ENCODE results near the gene ITGB8. TPM values are rescaled to one million over a fixed set of nuclear protein-coding genes. Genes with fewer than 3 reads are reported as not detected.

ITGB8 gene
- total RNA-seq, 4 donors from 2014 or later = 3.9 to 70.2 (median 16.5) TPM

DNA sequence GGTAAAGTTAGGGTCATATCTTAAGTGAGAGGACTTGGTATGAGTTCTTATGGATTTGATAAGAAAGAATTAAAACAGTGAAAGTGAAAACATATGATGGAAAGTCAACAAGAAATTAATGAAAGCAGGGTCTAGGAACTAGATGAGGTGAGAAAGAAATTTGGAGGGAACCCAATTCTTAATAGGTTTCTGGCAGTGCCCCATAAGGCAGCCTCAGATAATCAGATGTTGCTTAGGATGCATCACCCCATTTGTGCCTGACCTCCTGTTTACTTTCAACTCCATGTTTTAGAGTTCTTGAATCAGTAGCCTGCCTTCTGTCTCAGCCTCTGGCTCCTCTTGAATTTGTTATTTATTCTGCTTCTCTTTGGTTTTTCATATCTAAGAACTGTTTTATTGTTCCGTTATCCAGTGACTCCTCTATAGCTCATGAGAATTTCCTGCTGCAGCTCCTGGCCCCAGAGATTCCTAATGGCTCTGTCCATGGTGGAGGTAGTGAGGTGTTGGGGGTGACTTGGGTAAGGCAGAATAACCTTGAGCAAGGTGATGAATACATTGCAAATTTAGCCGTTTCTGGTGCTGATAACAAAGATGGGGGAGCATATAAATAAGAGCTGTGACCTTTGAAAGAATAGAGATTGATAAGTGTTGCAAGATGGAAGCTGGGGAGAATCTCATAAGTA is 17.6 kb downstream of the ITGB8 start:
- DNase-seq (ENCODE audit: low spot score) = no peak
- ATAC-seq (ENCODE audit: low FRiP score) = no peak
- TF ChIP-seq, protein P1, sequence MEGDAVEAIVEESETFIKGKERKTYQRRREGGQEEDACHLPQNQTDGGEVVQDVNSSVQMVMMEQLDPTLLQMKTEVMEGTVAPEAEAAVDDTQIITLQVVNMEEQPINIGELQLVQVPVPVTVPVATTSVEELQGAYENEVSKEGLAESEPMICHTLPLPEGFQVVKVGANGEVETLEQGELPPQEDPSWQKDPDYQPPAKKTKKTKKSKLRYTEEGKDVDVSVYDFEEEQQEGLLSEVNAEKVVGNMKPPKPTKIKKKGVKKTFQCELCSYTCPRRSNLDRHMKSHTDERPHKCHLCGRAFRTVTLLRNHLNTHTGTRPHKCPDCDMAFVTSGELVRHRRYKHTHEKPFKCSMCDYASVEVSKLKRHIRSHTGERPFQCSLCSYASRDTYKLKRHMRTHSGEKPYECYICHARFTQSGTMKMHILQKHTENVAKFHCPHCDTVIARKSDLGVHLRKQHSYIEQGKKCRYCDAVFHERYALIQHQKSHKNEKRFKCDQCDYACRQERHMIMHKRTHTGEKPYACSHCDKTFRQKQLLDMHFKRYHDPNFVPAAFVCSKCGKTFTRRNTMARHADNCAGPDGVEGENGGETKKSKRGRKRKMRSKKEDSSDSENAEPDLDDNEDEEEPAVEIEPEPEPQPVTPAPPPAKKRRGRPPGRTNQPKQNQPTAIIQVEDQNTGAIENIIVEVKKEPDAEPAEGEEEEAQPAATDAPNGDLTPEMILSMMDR (IDR thresholded peaks at IDR 0.05) = no peak

DNA sequence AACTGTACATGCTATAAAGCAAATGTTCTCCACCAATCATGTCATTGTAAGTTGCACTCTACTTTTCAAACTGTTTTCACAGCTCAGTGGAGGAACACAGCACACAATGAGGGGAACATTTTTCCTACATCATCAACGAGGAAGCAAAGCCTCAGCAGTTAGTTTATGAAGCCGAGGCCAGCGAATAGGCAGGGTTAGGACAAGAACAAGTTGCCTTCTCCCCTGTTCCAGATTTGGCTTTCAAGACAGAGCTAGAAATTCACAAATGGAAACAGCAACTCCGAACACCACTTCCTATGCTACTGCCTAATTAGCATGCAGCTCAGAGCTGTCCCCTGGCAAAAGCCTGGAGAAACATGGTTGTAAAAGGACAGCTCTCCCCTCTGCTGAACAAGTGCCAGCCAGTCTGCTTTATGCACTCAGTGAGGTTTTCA is 19.8 kb downstream of the ITGB8 start:
- ATAC-seq (ENCODE audit: low FRiP score) = no peak
- DNase-seq (ENCODE audit: low spot score) = no peak
- TF ChIP-seq, protein P1 (IDR thresholded peaks at IDR 0.05) = no peak

DNA sequence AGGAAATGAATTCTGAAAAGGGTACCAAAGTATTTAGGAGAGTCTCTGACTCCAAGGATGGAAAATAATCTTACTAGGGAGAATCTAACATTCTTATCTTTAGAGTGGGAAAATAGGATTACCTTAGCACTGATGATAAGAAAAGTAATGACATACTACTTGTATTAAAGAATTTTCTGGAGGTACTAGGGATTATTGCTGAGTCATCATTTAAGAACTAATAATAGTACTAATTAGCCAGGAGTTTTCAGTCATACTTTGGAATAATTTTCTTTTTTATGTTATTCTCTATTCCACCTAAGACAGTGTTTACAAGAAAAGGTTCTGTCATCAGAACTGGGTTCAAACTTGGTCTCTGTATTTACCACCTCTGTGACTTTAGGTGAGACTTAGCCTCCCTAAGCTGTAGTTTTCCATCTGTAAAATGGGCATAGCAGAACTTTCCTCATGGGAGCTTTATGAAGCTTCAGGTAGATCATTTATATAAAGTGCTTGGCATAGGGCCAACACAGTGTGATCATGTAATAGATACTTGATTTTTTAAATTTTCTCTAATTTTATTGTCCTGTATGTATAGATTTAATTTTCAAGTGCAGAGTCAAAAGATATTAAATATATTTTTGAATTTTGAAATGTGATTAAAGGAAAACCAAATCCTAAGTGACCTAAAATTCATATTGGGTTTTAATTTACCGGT is 20.4 kb downstream of the ITGB8 start:
- TF ChIP-seq, protein P1 (IDR thresholded peaks at IDR 0.05) = no peak
- no peak for DNase-seq (ENCODE audit: low spot score)

DNA sequence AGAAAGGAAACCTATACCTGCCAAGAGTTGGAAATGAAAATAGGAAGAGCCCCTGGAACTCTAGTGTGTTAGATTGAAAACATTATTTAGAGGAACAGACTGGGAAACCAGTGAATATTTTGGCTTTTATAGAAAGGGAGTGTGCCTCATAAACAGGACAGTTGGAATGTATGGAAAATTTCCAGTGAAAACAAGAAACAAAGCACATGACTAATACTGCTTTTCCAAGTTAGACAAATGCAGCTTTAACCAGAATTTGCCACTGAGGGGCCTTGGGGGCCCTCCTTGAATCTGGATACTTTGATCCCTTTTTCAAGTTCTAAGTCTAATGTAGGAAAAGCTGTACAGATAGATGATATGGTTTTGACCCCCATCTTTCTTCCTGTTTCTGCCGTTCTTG is 21.2 kb downstream of the ITGB8 start:
- no peak for ATAC-seq (ENCODE audit: low FRiP score)
- TF ChIP-seq, protein P1 (IDR thresholded peaks at IDR 0.05) = no peak
- no peak for DNase-seq (ENCODE audit: low spot score)

More for the DNA sequence above, 20.4 kb downstream of the ITGB8 start:
- ATAC-seq (ENCODE audit: low FRiP score) = no peak

DNA sequence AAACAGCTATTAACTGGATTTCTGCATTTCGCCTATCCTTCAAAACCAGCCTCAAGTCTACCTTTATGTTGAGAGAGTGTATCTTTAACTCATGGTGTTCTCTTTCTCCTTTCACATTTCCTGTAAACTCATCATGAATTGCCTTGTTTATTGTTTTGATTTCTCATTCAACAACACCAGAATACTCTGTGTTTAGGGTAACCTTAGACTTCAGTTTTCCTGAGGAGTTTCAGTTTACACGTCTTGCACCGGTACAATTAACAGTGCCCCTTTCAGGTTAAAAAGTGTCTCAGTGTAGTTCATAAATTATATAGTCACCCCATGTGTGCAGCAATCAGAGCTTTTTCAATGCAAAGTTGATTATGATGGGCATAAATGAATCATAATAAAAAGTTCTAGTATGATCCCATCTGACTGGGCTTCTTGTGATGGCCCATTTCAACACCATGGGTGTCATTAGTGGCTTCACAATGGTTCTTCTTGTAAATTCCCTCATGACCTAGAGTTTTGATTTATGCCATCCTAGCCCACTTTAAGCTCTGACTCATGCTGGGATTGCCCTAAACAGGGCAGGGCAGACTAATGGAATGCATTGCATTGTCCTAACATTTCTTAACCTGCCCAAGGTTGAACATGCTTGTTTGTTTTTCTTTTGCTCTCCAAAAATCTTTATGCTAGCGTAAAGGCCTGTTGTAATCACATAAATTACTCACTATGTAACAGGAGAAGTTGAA is 22.0 kb downstream of the ITGB8 start:
- DNase-seq (ENCODE audit: low spot score) (no peak), ATAC-seq (ENCODE audit: low FRiP score) (peak; percentile 90)
- TF ChIP-seq, protein P1 (IDR thresholded peaks at IDR 0.05) = no peak

DNA sequence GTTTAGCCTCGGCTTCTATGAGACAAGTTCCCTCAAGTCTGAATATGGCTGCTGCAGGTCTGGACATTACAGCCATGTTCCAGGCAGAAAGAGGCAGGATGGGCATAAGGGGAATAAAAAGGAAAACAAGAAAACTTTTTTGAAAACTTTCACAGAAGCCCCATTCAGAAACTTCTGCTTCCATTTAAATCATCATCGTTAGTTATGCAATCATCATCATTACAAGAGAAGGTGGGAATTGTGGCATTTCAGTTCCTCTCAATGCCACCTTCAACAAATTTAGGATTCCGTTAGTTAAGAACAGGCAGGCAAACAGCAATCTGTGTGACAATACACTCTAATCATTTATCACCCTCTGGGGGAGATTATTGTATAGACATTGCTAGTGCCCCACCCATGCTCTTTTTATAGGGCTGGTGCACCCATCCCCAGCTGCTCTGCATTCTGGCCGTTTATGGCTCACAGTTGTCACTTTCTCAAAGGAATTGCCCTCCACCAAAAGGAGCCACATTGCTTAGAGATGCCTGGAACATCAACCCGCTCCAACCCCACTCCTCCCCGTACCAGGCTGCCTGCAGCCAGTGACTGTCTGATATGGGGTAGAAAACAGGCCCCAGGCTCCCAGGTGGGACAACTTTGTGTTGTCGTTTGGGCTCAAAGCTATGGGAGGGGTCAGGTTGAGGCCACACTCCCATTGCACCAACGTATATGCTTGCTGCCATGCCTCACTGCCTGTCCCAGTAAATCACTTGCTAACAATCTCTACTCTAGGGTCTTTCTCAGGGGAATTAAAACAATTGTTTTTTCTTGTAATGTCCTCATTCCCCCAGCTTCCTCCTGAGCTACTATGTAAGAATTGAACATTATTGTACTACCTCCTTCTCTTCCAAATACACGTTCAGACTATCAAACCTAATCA is 24.2 kb downstream of the ITGB8 start:
- ATAC-seq (ENCODE audit: low FRiP score) = no peak
- TF ChIP-seq, protein P1 (IDR thresholded peaks at IDR 0.05) = no peak
- no peak for DNase-seq (ENCODE audit: low spot score)
